ENCODE measurements around the gene BHLHE40. TPM values are rescaled to one million over a fixed set of nuclear protein-coding genes. Genes with fewer than 3 reads are reported as not detected.

The BHLHE40 gene
- total and polyA plus RNA-seq, 2 of the 13 experiments (the other 11 are each of a cell fraction or from before 2014, with no cell fraction given): 1.8 to 51.0 TPM

DNA sequence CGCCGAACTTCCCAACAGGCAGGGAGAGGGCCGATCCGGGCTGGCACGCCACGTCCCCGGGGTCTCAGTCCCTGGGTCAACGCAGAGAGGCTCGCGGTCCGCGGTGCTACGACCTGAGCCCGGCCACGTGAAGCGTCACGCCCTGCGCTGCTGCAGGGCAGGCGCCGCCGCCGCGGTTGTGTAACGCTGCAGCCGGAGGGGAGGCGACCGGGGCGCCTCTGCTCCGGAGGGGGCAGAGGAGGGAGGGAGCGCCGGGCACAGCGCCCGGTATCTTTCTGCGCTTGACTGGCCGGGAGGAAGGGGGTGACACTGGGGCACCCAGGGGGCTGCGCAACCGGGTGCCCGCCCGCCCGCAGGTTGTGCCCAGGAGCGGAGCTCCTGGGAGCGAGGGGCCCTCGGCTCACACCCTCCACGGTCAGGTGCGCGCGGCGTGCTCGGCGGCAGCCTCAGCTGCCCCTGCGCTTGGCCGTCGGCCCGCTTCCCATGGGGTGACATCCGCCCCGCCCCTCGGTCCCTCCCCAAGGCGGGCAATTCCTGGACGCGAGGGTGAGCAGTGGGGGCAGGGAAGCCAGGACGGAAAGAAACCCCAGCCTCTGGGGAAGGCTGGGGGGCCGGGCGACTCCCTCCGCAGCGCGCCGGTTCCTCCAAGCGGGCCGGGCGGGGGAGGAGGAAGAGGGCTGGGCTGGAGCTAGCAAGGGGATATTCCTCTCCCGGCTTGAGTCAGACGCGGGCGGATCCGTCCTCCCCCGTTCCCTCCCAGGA, 852 bp upstream of the BHLHE40 start (continued):
- TF ChIP-seq, protein P1, sequence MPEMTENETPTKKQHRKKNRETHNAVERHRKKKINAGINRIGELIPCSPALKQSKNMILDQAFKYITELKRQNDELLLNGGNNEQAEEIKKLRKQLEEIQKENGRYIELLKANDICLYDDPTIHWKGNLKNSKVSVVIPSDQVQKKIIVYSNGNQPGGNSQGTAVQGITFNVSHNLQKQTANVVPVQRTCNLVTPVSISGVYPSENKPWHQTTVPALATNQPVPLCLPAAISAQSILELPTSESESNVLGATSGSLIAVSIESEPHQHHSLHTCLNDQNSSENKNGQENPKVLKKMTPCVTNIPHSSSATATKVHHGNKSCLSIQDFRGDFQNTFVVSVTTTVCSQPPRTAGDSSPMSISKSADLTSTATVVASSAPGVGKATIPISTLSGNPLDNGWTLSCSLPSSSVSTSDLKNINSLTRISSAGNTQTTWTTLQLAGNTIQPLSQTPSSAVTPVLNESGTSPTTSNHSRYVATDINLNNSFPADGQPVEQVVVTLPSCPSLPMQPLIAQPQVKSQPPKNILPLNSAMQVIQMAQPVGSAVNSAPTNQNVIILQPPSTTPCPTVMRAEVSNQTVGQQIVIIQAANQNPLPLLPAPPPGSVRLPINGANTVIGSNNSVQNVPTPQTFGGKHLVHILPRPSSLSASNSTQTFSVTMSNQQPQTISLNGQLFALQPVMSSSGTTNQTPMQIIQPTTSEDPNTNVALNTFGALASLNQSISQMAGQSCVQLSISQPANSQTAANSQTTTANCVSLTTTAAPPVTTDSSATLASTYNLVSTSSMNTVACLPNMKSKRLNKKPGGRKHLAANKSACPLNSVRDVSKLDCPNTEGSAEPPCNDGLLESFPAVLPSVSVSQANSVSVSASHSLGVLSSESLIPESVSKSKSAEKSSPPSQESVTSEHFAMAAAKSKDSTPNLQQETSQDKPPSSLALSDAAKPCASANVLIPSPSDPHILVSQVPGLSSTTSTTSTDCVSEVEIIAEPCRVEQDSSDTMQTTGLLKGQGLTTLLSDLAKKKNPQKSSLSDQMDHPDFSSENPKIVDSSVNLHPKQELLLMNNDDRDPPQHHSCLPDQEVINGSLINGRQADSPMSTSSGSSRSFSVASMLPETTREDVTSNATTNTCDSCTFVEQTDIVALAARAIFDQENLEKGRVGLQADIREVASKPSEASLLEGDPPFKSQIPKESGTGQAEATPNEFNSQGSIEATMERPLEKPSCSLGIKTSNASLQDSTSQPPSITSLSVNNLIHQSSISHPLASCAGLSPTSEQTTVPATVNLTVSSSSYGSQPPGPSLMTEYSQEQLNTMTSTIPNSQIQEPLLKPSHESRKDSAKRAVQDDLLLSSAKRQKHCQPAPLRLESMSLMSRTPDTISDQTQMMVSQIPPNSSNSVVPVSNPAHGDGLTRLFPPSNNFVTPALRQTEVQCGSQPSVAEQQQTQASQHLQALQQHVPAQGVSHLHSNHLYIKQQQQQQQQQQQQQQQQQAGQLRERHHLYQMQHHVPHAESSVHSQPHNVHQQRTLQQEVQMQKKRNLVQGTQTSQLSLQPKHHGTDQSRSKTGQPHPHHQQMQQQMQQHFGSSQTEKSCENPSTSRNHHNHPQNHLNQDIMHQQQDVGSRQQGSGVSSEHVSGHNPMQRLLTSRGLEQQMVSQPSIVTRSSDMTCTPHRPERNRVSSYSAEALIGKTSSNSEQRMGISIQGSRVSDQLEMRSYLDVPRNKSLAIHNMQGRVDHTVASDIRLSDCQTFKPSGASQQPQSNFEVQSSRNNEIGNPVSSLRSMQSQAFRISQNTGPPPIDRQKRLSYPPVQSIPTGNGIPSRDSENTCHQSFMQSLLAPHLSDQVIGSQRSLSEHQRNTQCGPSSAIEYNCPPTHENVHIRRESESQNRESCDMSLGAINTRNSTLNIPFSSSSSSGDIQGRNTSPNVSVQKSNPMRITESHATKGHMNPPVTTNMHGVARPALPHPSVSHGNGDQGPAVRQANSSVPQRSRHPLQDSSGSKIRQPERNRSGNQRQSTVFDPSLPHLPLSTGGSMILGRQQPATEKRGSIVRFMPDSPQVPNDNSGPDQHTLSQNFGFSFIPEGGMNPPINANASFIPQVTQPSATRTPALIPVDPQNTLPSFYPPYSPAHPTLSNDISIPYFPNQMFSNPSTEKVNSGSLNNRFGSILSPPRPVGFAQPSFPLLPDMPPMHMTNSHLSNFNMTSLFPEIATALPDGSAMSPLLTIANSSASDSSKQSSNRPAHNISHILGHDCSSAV (CRISPR knock-in tag; IDR thresholded peaks at IDR 0.05; ENCODE audit: borderline replicate concordance): 0 out of 2 replicates have a peak, but pooled peaks have one; percentile 33
- TF ChIP-seq KDM6A (CRISPR knock-in tag; IDR thresholded peaks at IDR 0.05; ENCODE audit: low read depth) (peak; percentile 62), XRCC5 (optimal IDR thresholded peaks at IDR 0.05; ENCODE audit: low read length) (peak; percentile 85), HDAC2 (CRISPR knock-in tag; IDR thresholded peaks at IDR 0.05) (peak; percentile 74), ZNF615 (CRISPR knock-in tag; IDR thresholded peaks at IDR 0.05; ENCODE audit: borderline replicate concordance) (0 out of 2 replicates have a peak, but pooled peaks have one; percentile 37), ZNF34 (CRISPR knock-in tag; IDR thresholded peaks at IDR 0.05; ENCODE audit: borderline replicate concordance) (peak; percentile 85; the same call in 1 of the 2 replicates), ZNF567 (CRISPR knock-in tag; IDR thresholded peaks at IDR 0.05; ENCODE audit: borderline replicate concordance) (peak; percentile 57), RBFOX2 (IDR thresholded peaks at IDR 0.05; ENCODE audit: low read depth, low read length) (peak; percentile 97), ZNF614 (CRISPR knock-in tag; IDR thresholded peaks at IDR 0.05; ENCODE audit: borderline replicate concordance) (0 out of 2 replicates have a peak, but pooled peaks have one; percentile 85), NFYB (CRISPR knock-in tag; IDR thresholded peaks at IDR 0.05) (no peak), ZNF670 (CRISPR knock-in tag; IDR thresholded peaks at IDR 0.05; ENCODE audit: borderline replicate concordance) (peak; percentile 80), NFYC (CRISPR knock-in tag; IDR thresholded peaks at IDR 0.05) (0 out of 2 replicates have a peak, but pooled peaks have one; percentile 20), SKI (IDR thresholded peaks at IDR 0.05; ENCODE audit: partially characterized antibody) (peak; percentile 89)
- TF ChIP-seq, protein P2, sequence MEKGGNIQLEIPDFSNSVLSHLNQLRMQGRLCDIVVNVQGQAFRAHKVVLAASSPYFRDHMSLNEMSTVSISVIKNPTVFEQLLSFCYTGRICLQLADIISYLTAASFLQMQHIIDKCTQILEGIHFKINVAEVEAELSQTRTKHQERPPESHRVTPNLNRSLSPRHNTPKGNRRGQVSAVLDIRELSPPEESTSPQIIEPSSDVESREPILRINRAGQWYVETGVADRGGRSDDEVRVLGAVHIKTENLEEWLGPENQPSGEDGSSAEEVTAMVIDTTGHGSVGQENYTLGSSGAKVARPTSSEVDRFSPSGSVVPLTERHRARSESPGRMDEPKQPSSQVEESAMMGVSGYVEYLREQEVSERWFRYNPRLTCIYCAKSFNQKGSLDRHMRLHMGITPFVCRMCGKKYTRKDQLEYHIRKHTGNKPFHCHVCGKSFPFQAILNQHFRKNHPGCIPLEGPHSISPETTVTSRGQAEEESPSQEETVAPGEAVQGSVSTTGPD (CRISPR knock-in tag; IDR thresholded peaks at IDR 0.05): no peak
- TF ChIP-seq, protein P3, sequence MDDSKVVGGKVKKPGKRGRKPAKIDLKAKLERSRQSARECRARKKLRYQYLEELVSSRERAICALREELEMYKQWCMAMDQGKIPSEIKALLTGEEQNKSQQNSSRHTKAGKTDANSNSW (CRISPR knock-in tag; IDR thresholded peaks at IDR 0.05; ENCODE audit: borderline replicate concordance): 0 out of 2 replicates have a peak, but pooled peaks have one; percentile 67
- TF ChIP-seq, protein P4, sequence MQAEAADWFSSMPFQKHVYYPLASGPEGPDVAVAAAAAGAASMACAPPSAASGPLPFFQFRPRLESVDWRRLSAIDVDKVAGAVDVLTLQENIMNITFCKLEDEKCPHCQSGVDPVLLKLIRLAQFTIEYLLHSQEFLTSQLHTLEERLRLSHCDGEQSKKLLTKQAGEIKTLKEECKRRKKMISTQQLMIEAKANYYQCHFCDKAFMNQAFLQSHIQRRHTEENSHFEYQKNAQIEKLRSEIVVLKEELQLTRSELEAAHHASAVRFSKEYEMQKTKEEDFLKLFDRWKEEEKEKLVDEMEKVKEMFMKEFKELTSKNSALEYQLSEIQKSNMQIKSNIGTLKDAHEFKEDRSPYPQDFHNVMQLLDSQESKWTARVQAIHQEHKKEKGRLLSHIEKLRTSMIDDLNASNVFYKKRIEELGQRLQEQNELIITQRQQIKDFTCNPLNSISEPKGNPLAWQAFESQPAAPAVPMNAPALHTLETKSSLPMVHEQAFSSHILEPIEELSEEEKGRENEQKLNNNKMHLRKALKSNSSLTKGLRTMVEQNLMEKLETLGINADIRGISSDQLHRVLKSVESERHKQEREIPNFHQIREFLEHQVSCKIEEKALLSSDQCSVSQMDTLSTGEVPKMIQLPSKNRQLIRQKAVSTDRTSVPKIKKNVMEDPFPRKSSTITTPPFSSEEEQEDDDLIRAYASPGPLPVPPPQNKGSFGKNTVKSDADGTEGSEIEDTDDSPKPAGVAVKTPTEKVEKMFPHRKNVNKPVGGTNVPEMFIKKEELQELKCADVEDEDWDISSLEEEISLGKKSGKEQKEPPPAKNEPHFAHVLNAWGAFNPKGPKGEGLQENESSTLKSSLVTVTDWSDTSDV (CRISPR knock-in tag; IDR thresholded peaks at IDR 0.05): peak; percentile 90; the same call in 1 of the 2 replicates
